Measurements from ENCODE around the gene CCL18.
"Not testable (repeated sequence)": the region's sequence is repeated elsewhere in the genome, so short reads cannot be mapped to it uniquely, and the experiment has no call there.

The CCL18 gene

DNA sequence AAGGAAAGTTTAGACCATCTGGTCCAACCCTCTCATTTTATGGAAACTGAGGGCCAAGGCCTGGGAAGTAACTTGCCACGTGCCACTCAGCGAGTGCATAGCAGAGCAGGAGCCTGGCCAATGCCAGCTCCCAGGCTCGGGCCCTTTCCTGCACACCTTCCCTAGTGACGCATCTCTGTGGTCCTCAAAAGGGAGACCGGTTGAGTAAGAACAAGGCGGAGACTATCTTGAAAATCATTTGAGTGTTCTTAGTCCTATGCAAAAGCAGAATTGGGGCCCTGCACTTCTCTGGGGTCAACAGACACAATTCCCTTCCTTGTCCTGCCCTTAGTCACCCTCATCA lies 42.4 kb downstream of the CCL18 start:
- Mint-ChIP-seq H3K9me3 (no peaks in the 10 kb centered on the region), H3K27me3 (ENCODE audit: low read depth) (peaks cover 8% of the 10 kb centered on the region), H3K4me3 (no peak overlapping the region), H3K4me1 (no peaks in the 10 kb centered on the region), H3K36me3 (ENCODE audit: low read depth) (no peaks in the 10 kb centered on the region), H3K27ac (no peak overlapping the region)
- TF ChIP-seq, protein P1, sequence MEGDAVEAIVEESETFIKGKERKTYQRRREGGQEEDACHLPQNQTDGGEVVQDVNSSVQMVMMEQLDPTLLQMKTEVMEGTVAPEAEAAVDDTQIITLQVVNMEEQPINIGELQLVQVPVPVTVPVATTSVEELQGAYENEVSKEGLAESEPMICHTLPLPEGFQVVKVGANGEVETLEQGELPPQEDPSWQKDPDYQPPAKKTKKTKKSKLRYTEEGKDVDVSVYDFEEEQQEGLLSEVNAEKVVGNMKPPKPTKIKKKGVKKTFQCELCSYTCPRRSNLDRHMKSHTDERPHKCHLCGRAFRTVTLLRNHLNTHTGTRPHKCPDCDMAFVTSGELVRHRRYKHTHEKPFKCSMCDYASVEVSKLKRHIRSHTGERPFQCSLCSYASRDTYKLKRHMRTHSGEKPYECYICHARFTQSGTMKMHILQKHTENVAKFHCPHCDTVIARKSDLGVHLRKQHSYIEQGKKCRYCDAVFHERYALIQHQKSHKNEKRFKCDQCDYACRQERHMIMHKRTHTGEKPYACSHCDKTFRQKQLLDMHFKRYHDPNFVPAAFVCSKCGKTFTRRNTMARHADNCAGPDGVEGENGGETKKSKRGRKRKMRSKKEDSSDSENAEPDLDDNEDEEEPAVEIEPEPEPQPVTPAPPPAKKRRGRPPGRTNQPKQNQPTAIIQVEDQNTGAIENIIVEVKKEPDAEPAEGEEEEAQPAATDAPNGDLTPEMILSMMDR (IDR thresholded peaks at IDR 0.05; ENCODE audit: unreplicated experiment in 3 of 3): no peak

DNA sequence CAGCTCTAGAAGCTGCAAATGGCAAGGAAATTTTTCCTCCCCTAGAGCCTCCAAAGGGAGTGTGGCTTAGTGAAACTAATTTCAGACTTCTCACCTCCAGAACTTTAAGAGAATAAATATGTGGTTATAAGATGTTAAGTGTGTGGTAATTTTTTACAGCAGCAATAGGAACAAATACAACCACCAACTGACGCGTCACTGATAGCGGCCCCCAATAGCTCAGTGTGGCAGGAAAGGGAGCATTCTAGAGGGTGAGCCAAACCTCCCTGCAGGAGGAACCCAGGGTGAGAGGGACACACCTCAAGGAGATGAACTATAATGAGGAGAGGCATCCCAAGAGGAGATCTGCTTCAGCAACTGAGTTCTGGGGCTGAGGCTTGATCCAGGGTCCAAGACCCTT lies 43.6 kb downstream of the CCL18 start:
- H3K4me1 Mint-ChIP-seq: no peaks in the 10 kb centered on the region
- TF ChIP-seq, protein P1 (IDR thresholded peaks at IDR 0.05; ENCODE audit: unreplicated experiment in 3 of 3): no peak
- no peaks in the 10 kb centered on the region for H3K36me3 Mint-ChIP-seq (ENCODE audit: low read depth)
- H3K27me3 Mint-ChIP-seq (ENCODE audit: low read depth): peaks cover 8% of the 10 kb centered on the region
- no peak overlapping the region for H3K4me3 Mint-ChIP-seq
- no peak overlapping the region for H3K27ac Mint-ChIP-seq
- peaks cover 5% of the 10 kb centered on the region for H3K9me3 Mint-ChIP-seq

DNA sequence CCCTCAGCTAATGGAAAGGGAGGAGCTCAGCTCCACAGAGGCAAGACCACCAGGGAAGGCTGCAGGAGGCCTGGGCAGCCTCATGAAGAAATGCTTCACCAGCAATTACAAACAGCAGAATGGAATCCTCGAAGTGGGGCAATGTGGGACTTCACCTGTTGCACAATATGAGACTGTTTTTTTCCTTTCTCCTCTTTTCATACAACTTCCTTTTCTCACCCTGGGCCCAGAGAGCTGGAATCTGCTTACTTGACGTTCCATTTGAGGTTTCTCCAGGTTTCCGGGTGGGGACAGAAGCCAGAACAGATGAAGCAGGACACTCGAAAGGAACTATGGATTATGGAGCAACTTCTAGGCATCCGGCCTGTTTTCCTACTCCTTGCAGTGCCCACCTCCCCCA lies 44.2 kb downstream of the CCL18 start:
- not testable (repeated sequence) for H3K4me3 Mint-ChIP-seq; H3K27ac Mint-ChIP-seq; H3K4me1 Mint-ChIP-seq; H3K36me3 Mint-ChIP-seq (ENCODE audit: low read depth); H3K9me3 Mint-ChIP-seq; H3K27me3 Mint-ChIP-seq (ENCODE audit: low read depth)

DNA sequence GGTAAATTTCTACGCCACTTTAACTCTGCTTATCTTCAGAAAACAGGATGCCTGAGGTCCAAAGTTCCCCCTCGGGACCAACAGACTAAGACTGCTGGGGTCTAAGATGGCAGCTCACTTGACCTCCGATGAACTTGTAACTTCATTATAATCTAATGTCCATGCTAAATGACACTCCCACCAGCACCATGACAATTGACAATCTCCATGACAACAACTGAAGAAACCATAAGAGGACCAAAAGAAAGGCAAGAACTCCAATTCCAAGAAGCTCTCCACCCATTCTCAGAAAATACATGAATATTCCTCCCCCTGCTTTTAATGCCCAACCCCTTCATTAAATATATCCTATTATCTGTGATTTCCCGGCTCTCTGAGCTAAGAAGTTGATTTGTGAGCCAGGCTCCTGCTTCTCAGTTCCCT lies 47.0 kb downstream of the CCL18 start:
- no peak overlapping the region for H3K27ac Mint-ChIP-seq
- H3K36me3 Mint-ChIP-seq (ENCODE audit: low read depth): no peaks in the 10 kb centered on the region
- no peak overlapping the region for H3K4me3 Mint-ChIP-seq
- peaks cover 5% of the 10 kb centered on the region for H3K9me3 Mint-ChIP-seq
- TF ChIP-seq, protein P1 (IDR thresholded peaks at IDR 0.05; ENCODE audit: unreplicated experiment in 3 of 3): no peak
- no peaks in the 10 kb centered on the region for H3K27me3 Mint-ChIP-seq (ENCODE audit: low read depth)
- no peaks in the 10 kb centered on the region for H3K4me1 Mint-ChIP-seq

DNA sequence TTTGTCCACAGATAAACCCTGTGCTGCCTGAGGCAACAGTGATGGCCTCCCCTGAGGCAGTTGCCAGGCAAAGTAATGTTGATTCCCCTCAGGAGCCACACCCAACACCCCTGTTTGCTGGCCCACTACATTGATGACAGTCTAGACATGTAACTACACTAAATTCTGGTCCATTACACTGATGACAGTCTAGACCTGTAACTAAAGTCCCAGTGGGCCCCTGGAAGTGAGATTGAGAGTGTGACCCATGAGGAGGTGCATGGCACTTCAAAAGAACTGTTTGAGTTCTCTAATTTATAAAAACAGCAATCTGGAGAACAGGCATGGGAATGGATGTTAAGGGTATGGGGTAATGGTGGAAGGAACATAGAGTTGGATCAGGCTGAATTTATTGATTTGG lies 48.5 kb downstream of the CCL18 start:
- Mint-ChIP-seq H3K9me3 (peaks cover 5% of the 10 kb centered on the region), H3K27ac (no peak overlapping the region), H3K27me3 (ENCODE audit: low read depth) (no peaks in the 10 kb centered on the region), H3K4me1 (no peaks in the 10 kb centered on the region), H3K36me3 (ENCODE audit: low read depth) (no peaks in the 10 kb centered on the region), H3K4me3 (no peak overlapping the region)
- TF ChIP-seq, protein P1 (IDR thresholded peaks at IDR 0.05; ENCODE audit: unreplicated experiment in 3 of 3): no peak

DNA sequence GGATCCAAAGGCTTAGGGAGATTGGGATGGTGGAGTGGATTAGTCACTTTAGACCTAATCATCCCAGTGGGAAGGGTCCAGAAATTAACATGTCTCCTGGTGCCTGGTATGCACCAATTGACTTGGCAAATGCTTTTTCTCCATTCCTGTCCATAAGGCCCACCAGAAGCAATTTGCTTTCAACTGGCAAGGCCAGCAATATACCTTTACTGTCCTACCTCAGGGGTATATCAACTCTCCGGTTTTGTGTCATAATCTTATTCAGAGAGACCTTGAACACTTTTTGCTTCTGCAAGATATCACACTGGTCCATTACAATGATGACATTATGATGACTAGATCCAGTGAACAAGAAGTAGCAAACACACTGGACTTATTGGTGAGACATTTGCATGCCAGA lies 49.1 kb downstream of the CCL18 start:
- H3K4me3 Mint-ChIP-seq, H3K27ac Mint-ChIP-seq: not testable (repeated sequence)

DNA sequence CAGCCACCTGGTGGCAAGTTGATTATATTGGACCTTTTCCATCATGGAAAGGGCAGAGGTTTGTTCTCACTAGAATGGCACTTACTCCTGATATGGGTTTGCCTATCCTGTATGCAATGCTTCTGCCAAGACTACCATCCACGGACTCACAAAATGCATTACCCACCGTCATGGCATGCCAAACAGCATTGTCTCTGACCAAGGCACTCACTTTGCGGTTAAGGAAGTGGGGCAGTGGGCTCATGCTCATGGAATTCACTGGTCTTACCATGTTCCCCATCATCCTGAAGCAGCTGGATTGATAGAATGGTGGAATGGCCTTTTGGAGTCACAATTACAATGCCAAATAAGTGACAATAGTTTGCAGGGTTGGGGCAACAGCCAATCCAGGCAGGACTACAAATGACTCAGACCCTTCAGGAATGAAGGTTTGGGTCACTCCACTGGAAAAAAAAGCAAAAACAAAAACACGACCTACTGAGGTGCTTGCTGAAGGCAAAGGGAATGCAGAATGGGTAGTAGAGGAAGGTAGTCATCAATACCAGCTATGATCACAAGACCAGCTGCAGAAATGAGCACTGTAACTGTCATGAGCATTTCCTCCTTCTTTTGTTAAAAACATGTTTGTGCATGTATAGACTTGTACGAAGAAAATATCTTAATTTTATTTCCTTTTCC lies 51.0 kb downstream of the CCL18 start:
- H3K36me3 Mint-ChIP-seq (ENCODE audit: low read depth); H3K27ac Mint-ChIP-seq; H3K4me1 Mint-ChIP-seq; H3K27me3 Mint-ChIP-seq (ENCODE audit: low read depth); H3K4me3 Mint-ChIP-seq; H3K9me3 Mint-ChIP-seq: not testable (repeated sequence)

More for the DNA sequence above, 49.1 kb downstream of the CCL18 start:
- not testable (repeated sequence) for H3K9me3 Mint-ChIP-seq; H3K4me1 Mint-ChIP-seq; H3K27me3 Mint-ChIP-seq (ENCODE audit: low read depth); H3K36me3 Mint-ChIP-seq (ENCODE audit: low read depth)

DNA sequence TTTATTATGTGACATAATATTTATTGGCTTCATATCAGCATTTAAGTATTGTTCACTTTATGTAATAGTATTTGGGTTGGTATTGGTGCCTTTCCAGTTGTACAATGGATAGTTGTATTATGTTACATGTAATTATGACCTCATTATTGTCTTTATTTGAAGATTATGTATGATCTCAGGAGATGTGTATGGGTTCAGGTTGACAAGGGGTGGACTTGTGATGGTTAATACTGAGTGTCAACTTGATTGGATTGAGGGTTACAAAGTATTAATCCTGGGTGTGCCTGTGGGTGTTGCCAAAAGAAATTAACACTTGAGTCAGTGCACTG lies 51.5 kb downstream of the CCL18 start:
- not testable (repeated sequence) for H3K4me3 Mint-ChIP-seq

More for the DNA sequence above, 51.5 kb downstream of the CCL18 start:
- not testable (repeated sequence) for H3K27ac Mint-ChIP-seq; H3K36me3 Mint-ChIP-seq (ENCODE audit: low read depth); H3K9me3 Mint-ChIP-seq; H3K4me1 Mint-ChIP-seq; H3K27me3 Mint-ChIP-seq (ENCODE audit: low read depth)
